ENCODE data around the gene WDR27.

- TF ChIP-seq EZH2phosphoT487 (IDR thresholded peaks at IDR 0.05; ENCODE audit: borderline replicate concordance, low read depth, low read length) (no peak), CTCF (conservative IDR thresholded peaks at IDR 0.05; ENCODE audit: low read length) (no peak)
Measured at GRCh38 chr6:169513478-169514193, 188.2 kb downstream of the WDR27 start.
